ENCODE measurements around the gene RFTN2.

GRCh38 chr2:197576631-197577030 is 98.8 kb downstream of the RFTN2 start:
- TF ChIP-seq EZH2 (IDR thresholded peaks at IDR 0.05; ENCODE audit: borderline replicate concordance, low read length), result no peak
- TF ChIP-seq CTCF (conservative IDR thresholded peaks at IDR 0.05 in 1 of 2, IDR thresholded peaks at IDR 0.05 in 1 of 2; ENCODE audit: extremely low read depth in 1 of 2, insufficient read depth in 1 of 2, low read depth in 1 of 2, low read length in 2 of 2), result no peak
